Upper lobe of right lung (tissue), 1 donor: Measurements from ENCODE around the gene HAUS5. TPM values are rescaled to one million over a fixed set of nuclear protein-coding genes. Genes with fewer than 3 reads are reported as not detected.

ENCODE experiments used
- ATAC-seq: fragments of 200-7000 bp; cut with Tn5 transposase; one replicate; pipeline ENCODE4 v1.9.1; 2020; ENCODE audit warnings: mild to moderate bottlenecking, moderate library complexity
- DNase-seq: peaks from one replicate; pipeline ENCODE4 v3.0.0-alpha.2; 2020
- H3K27ac ChIP-seq: fragments of 200-600 bp; one replicate; pipeline ENCODE4 v1.8.0; 2022
- H3K27me3 ChIP-seq: fragments of 200-600 bp; one replicate; pipeline ENCODE4 v1.8.0; 2022; ENCODE audit warnings: mild to moderate bottlenecking
- H3K36me3 ChIP-seq: fragments of 200-600 bp; one replicate; pipeline ENCODE4 v1.8.0; 2022
- H3K4me1 ChIP-seq: fragments of 200-600 bp; one replicate; pipeline ENCODE4 v1.8.0; 2022
- H3K4me3 ChIP-seq: fragments of 200-600 bp; one replicate; pipeline ENCODE4 v1.8.0; 2022; ENCODE audit warnings: mild to moderate bottlenecking
- H3K9me3 ChIP-seq: fragments of 200-600 bp; one replicate; pipeline ENCODE4 v1.8.0; 2022
- intact Hi-C: fragments of 100-400 bp; cut with DNase I; formaldehyde crosslinking; loops from one replicate; pipeline ENCODE4 v1.11.0; 2022
- total RNA-seq: library from RNA; stranded (reverse); fragmentation: NEBNext Ultra II Directional; extraction: Animal tissue kit (Norgen Biotek cat#: 25700); gene quantifications from one replicate; pipeline ENCODE4 v1.2.1, GENCODE V29; 2021
- TF ChIP-seq, protein P1 (sequence below): fragments of 200-600 bp; IDR thresholded peaks from one replicate; pipeline ENCODE4 v1.8.0; 2022; ENCODE audit warnings: antibody characterized with exemption
- donor health status: DM: no; HTN: yes; CAD: no; lungs with severe emphysema.

Gene HAUS5
- total RNA-seq, 1 donor from 2014 or later, result 8.9 TPM

DNA sequence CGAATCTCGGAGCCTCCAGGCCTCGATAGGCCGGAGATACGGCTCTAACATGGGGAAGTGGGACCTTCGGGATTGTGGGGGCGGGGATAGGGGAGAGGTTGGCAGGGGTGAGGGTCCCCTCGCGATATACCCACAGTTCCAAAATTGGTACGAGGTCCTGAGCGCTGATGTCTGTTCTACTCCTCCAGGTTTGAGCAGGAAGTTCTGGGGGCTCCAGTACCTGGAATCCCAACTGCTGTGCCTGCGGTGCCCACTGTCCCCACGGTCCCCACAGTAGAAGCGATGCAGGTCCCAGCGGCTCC, 16.7 kb downstream of the HAUS5 start:
- Histone ChIP-seq H3K27ac (peak overlapping the region; percentile 96), H3K9me3 (no peaks in the 10 kb centered on the region), H3K36me3 (peaks cover 39% of the 10 kb centered on the region), H3K4me1 (peaks cover 9% of the 10 kb centered on the region), H3K27me3 (no peaks in the 10 kb centered on the region), H3K4me3 (peak overlapping the region; percentile 96)
- DNase-seq (no peak), ATAC-seq (no peak)
- intact Hi-C loops, result no loop called here
- TF ChIP-seq, protein P1, sequence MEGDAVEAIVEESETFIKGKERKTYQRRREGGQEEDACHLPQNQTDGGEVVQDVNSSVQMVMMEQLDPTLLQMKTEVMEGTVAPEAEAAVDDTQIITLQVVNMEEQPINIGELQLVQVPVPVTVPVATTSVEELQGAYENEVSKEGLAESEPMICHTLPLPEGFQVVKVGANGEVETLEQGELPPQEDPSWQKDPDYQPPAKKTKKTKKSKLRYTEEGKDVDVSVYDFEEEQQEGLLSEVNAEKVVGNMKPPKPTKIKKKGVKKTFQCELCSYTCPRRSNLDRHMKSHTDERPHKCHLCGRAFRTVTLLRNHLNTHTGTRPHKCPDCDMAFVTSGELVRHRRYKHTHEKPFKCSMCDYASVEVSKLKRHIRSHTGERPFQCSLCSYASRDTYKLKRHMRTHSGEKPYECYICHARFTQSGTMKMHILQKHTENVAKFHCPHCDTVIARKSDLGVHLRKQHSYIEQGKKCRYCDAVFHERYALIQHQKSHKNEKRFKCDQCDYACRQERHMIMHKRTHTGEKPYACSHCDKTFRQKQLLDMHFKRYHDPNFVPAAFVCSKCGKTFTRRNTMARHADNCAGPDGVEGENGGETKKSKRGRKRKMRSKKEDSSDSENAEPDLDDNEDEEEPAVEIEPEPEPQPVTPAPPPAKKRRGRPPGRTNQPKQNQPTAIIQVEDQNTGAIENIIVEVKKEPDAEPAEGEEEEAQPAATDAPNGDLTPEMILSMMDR, result no peak

DNA sequence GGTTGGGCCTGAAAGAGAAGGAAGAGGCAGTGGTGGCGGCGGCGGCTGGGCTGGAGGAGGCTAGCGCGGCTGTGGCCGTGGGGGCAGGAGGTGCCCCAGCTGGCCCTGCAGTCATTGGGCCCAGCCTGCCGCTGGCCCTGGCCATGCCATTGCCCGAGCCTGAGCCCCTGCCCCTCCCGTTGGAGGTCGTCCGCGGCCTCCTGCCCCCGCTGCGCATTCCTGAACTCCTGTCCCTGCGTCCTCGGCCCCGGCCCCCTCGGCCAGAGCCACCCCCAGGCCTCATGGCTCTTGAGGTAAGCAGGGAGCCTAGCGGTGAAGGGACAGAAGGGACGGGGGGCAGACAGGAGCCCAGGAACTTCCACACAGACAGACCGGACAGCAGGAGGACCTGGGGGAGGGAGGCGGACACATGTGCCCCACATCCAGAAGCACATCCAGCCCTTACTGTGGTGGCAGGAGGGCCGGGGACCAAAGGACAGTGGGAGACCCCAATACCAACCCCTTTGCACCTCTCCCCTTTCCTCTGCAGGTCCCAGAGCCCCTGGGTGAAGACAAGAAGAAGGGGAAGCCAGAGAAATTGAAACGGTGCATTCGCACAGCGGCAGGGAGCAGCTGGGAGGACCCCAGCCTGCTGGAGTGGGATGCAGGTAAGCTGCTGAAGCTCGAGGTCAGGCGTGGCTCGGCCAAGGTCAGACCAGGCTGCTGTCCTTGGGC, 21.3 kb downstream of the HAUS5 start:
- Histone ChIP-seq H3K4me3 (no peak overlapping the region), H3K27me3 (no peaks in the 10 kb centered on the region), H3K36me3 (peaks cover 78% of the 10 kb centered on the region), H3K9me3 (no peaks in the 10 kb centered on the region), H3K4me1 (peaks cover 9% of the 10 kb centered on the region), H3K27ac (no peak overlapping the region)
- intact Hi-C loops, result no loop called here
- DNase-seq (no peak), ATAC-seq (no peak)
- TF ChIP-seq, protein P1, result no peak

DNA sequence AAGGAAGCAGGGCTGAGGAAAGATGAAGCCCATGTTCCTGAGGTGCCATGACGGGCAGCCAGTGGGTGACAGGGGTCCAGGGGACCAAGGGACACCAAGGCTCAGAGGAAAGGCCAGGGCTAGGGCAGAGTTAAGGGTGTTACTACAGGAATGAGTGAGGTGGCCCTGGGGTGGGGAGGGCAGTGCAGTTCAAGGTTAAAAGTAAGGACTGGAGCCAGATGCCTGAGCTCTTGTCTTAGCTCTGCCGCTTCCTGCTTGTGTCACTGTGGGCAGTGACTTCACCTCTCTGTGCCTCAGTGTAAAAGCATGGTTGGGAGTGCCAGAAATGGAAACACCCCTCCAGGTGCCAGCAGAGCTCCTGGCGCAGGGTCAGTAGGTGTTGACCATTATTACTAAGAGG, 24.1 kb downstream of the HAUS5 start:
- Histone ChIP-seq H3K27me3 (no peaks in the 10 kb centered on the region), H3K4me1 (no peaks in the 10 kb centered on the region), H3K36me3 (peaks cover 65% of the 10 kb centered on the region), H3K27ac (no peak overlapping the region), H3K4me3 (no peak overlapping the region), H3K9me3 (no peaks in the 10 kb centered on the region)
- TF ChIP-seq, protein P1, result no peak
- no peak for ATAC-seq
- intact Hi-C loops, result no loop called here
- no peak for DNase-seq

DNA sequence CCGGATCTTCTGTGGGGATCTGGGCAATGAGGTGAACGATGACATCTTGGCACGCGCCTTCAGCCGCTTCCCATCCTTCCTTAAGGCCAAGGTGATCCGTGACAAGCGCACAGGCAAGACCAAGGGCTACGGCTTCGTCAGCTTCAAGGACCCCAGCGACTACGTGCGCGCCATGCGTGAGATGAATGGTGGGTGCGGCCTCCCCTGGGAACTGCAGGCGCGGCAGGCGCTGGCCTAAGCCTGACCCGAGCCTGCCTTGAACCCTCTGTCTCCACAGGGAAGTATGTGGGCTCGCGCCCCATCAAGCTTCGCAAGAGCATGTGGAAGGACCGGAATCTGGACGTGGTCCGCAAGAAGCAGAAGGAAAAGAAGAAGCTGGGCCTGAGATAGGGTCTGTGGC, 24.6 kb downstream of the HAUS5 start:
- Histone ChIP-seq H3K4me1 (no peaks in the 10 kb centered on the region), H3K9me3 (no peaks in the 10 kb centered on the region), H3K27me3 (no peaks in the 10 kb centered on the region), H3K36me3 (peaks cover 60% of the 10 kb centered on the region), H3K4me3 (no peak overlapping the region), H3K27ac (no peak overlapping the region)
- DNase-seq, result no peak
- intact Hi-C loops, result no loop called here
- TF ChIP-seq, protein P1, result no peak
- no peak for ATAC-seq

DNA sequence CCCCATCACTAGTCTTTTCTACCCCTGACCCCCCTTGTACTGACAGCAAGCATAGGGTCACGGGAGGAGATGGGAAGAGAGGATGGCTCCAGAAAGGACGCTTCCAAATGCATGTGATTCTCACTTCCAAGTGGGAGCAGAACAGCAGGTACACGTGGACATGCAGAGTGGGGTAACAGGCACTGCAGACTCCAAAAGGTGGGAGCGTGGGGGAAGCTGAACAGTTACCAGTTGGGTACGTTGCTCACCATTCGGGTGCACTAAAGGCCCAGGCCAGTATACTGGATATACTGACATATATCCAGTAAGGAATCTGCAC, 26.7 kb downstream of the HAUS5 start:
- TF ChIP-seq, protein P1, result no peak
- no peak overlapping the region for H3K27ac ChIP-seq
- H3K36me3 ChIP-seq, result peaks cover 39% of the 10 kb centered on the region
- intact Hi-C loops, result no loop called here
- ATAC-seq (no peak), DNase-seq (no peak)
- no peaks in the 10 kb centered on the region for H3K4me1 ChIP-seq
- H3K4me3 ChIP-seq, result no peak overlapping the region
- H3K9me3 ChIP-seq, result no peaks in the 10 kb centered on the region
- H3K27me3 ChIP-seq, result no peaks in the 10 kb centered on the region

DNA sequence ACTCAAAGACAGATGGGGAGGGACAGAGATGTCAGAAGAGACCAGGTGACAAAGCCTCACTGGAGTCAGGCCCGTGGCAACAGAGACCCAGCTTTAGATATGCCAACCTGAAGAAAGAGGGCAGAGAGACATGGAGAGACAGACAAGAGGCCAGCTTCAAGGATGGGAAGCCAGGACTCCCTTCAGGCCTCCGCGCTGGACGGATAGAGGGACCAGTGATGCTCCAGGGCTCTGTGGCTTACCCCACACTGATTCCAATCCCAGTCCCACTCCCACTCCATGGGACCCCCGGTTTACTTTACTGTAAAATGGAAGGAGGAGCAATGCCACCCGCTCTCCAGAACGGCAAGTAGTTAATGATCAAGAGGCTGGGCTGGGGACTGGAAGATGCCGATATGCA, 27.3 kb downstream of the HAUS5 start:
- Histone ChIP-seq H3K27ac (no peak overlapping the region), H3K4me3 (no peak overlapping the region), H3K27me3 (no peaks in the 10 kb centered on the region), H3K36me3 (peaks cover 33% of the 10 kb centered on the region), H3K4me1 (no peaks in the 10 kb centered on the region), H3K9me3 (no peaks in the 10 kb centered on the region)
- intact Hi-C loops, result no loop called here
- DNase-seq, result no peak
- no peak for ATAC-seq
- TF ChIP-seq, protein P1, result no peak
